H9 (cell line): ENCODE measurements around the gene WFDC2. TPM values are rescaled to one million over a fixed set of nuclear protein-coding genes. Genes with fewer than 3 reads are reported as not detected.

Experiments used
- DNase-seq: peaks from one replicate; pipeline ENCODE4 v3.0.0-alpha.2; 2017
- H2AFZ ChIP-seq: one replicate; pipeline ENCODE4 v1.6.1; 2013; ENCODE audit warnings: mild to moderate bottlenecking, low read length, control low read depth, moderate library complexity
- H2AK5ac ChIP-seq: 2 replicates; pipeline ENCODE4 v1.6.1; 2013; ENCODE audit warnings: low read length, control low read depth, mixed read lengths; ENCODE audit not compliant: insufficient read length
- H2BK120ac ChIP-seq: one replicate; pipeline ENCODE4 v1.6.1; 2013; ENCODE audit warnings: low read depth, mild to moderate bottlenecking, low read length, control low read depth, inconsistent platforms; ENCODE audit not compliant: poor library complexity, severe bottlenecking
- H2BK12ac ChIP-seq: 2 replicates; pipeline ENCODE4 v1.6.1; 2013; ENCODE audit warnings: low read length, control low read depth, mixed read lengths, low read depth; ENCODE audit not compliant: insufficient read length
- H2BK15ac ChIP-seq: 2 replicates; pipeline ENCODE4 v1.6.1; 2013; ENCODE audit warnings: low read depth, low read length, control low read depth
- H2BK20ac ChIP-seq: one replicate; pipeline ENCODE4 v1.6.1; 2013; ENCODE audit warnings: low read depth, mild to moderate bottlenecking, low read length, control low read depth, inconsistent platforms; ENCODE audit not compliant: poor library complexity, severe bottlenecking
- H2BK5ac ChIP-seq: 2 replicates; pipeline ENCODE4 v1.6.1; 2013; ENCODE audit warnings: low read length, control low read depth, mixed read lengths; ENCODE audit not compliant: insufficient read length
- H3K14ac ChIP-seq: 2 replicates; pipeline ENCODE4 v1.6.1; 2013; ENCODE audit warnings: low read length, control low read depth; ENCODE audit not compliant: insufficient read depth
- H3K18ac ChIP-seq: 2 replicates; pipeline ENCODE4 v1.6.1; 2013; ENCODE audit warnings: low read depth, mild to moderate bottlenecking, mixed read lengths, low read length, control low read depth; ENCODE audit not compliant: insufficient read length
- H3K23ac ChIP-seq: 2 replicates; pipeline ENCODE4 v1.6.1; 2013; ENCODE audit warnings: low read length, control low read depth, mixed read lengths, low read depth; ENCODE audit not compliant: insufficient read length
- H3K23me2 ChIP-seq: 2 replicates; pipeline ENCODE4 v1.6.1; 2013; ENCODE audit warnings: low read depth, mild to moderate bottlenecking, mixed read lengths, low read length, control low read depth; ENCODE audit not compliant: insufficient read length, poor library complexity, severe bottlenecking
- H3K27ac ChIP-seq: 2 replicates; pipeline ENCODE4 v1.5.1; 2013; ENCODE audit warnings: low read length, control low read depth, mixed read lengths, low read depth; ENCODE audit not compliant: insufficient read length
- H3K27me3 ChIP-seq: 2 replicates; pipeline ENCODE4 v1.6.1; 2013; ENCODE audit warnings: low read length, control low read depth, inconsistent platforms; ENCODE audit not compliant: insufficient read depth
- H3K4ac ChIP-seq: 2 replicates; pipeline ENCODE4 v1.6.1; 2013; ENCODE audit warnings: low read depth, mild to moderate bottlenecking, control low read depth, inconsistent platforms, low read length, moderate library complexity
- H3K4me1 ChIP-seq: 2 replicates; pipeline ENCODE4 v1.6.1; 2013; ENCODE audit warnings: low read length, control low read depth, inconsistent platforms; ENCODE audit not compliant: insufficient read depth
- H3K4me2 ChIP-seq: 2 replicates; pipeline ENCODE4 v1.6.1; 2013; ENCODE audit warnings: low read length, control low read depth, mixed read lengths; ENCODE audit not compliant: insufficient read length, insufficient read depth
- H3K56ac ChIP-seq: 2 replicates; pipeline ENCODE4 v1.6.1; 2013; ENCODE audit warnings: low read depth, mild to moderate bottlenecking, mixed read lengths, low read length, control low read depth; ENCODE audit not compliant: insufficient read length
- H3K79me1 ChIP-seq: 2 replicates; pipeline ENCODE4 v1.6.1; 2013; ENCODE audit warnings: low read depth, mild to moderate bottlenecking, moderate library complexity, low read length, control low read depth, inconsistent platforms; ENCODE audit not compliant: insufficient read depth, poor library complexity, severe bottlenecking
- H3K79me2 ChIP-seq: 2 replicates; pipeline ENCODE4 v1.6.1; 2013; ENCODE audit warnings: low read length, control low read depth, inconsistent platforms; ENCODE audit not compliant: insufficient read depth
- H3K9ac ChIP-seq: 2 replicates; pipeline ENCODE4 v1.6.1; 2013; ENCODE audit warnings: low read length, control low read depth, mixed read lengths; ENCODE audit not compliant: insufficient read length; ENCODE audit errors: extremely low read depth
- H3K9me3 ChIP-seq: one replicate; pipeline ENCODE4 v1.6.1; 2013; ENCODE audit warnings: low read depth, low read length, inconsistent platforms; ENCODE audit not compliant: control insufficient read depth
- H3T11ph ChIP-seq: one replicate; pipeline ENCODE4 v1.6.1; 2013; ENCODE audit warnings: mild to moderate bottlenecking, low read length, control low read depth, inconsistent platforms
- H4K20me1 ChIP-seq: one replicate; pipeline ENCODE4 v1.6.1; 2013; ENCODE audit not compliant: control insufficient read depth, insufficient read length, insufficient read depth
- H4K5ac ChIP-seq: 2 replicates; pipeline ENCODE4 v1.6.1; 2013; ENCODE audit warnings: low read depth, mild to moderate bottlenecking, mixed read lengths, low read length, control low read depth; ENCODE audit not compliant: insufficient read length
- H4K8ac ChIP-seq: replicated peaks from 2 replicates; pipeline ENCODE4 v1.6.1; 2013; ENCODE audit warnings: low read length, control low read depth, mixed read lengths, low read depth; ENCODE audit not compliant: insufficient read length
- H4K91ac ChIP-seq: 2 replicates; pipeline ENCODE4 v1.6.1; 2013; ENCODE audit warnings: low read depth, mild to moderate bottlenecking, moderate library complexity, mixed read lengths, low read length, control low read depth; ENCODE audit not compliant: insufficient read length
- H3K27ac Mint-ChIP-seq, 3 experiments: 2 replicates in 2 of 3; 3 replicates in 1 of 3; pipeline ENCODE4 v1.8.0; 2020 to 2021; ENCODE audit warnings: mixed read lengths in 3 of 3, mild to moderate bottlenecking in 1 of 3, moderate library complexity in 1 of 3
- H3K27me3 Mint-ChIP-seq: 2 replicates; pipeline ENCODE4 v1.8.0; 2021; ENCODE audit warnings: low read depth, mild to moderate bottlenecking, moderate library complexity, mixed read lengths
- H3K36me3 Mint-ChIP-seq, 3 experiments: 2 replicates in 2 of 3; 3 replicates in 1 of 3; pipeline ENCODE4 v1.8.0; 2020 to 2021; ENCODE audit warnings: low read depth in 3 of 3, mixed read lengths in 3 of 3; ENCODE audit not compliant: insufficient read depth in 1 of 3
- H3K4me1 Mint-ChIP-seq, 2 experiments: 2 replicates each; pipeline ENCODE4 v1.8.0; 2020; ENCODE audit warnings: mixed read lengths in 2 of 2
- H3K4me3 Mint-ChIP-seq, 2 experiments: 2 replicates in 1 of 2; 3 replicates in 1 of 2; pipeline ENCODE4 v1.8.0; 2020 to 2021; ENCODE audit warnings: mild to moderate bottlenecking in 2 of 2, mixed read lengths in 2 of 2, moderate library complexity in 1 of 2
- H3K9me3 Mint-ChIP-seq, 2 experiments: 2 replicates in 1 of 2; 3 replicates in 1 of 2; pipeline ENCODE4 v1.8.0; 2020; ENCODE audit warnings: mild to moderate bottlenecking in 2 of 2, mixed read lengths in 2 of 2, moderate library complexity in 1 of 2
- WGBS: extraction: QIAGEN DNeasy Blood & Tissue Kit; methylation state at CpG from one replicate; pipeline ENCODE4 v1.1.7; 2013; ENCODE audit warnings: missing lambda C conversion rate, low lambda C conversion rate, mixed read lengths; ENCODE audit not compliant: insufficient read length; ENCODE audit errors: extremely low coverage; 5-methylcytosine and 5-hydroxymethylcytosine counted together
- total RNA-seq: library from RNA; stranded (reverse); gene quantifications from 2 replicates; pipeline ENCODE4 v1.2.1, GENCODE V29; 2021
- TF ChIP-seq, protein P1 (sequence below): fragments of 200-600 bp; sonication (generic); conservative IDR thresholded peaks from 3 replicates; pipeline ENCODE4 v1.8.0; 2021; ENCODE audit warnings: antibody characterized with exemption, mild to moderate bottlenecking

WFDC2 gene
- total RNA-seq, 1 experiment from 2014 or later: 57.1 TPM

DNA sequence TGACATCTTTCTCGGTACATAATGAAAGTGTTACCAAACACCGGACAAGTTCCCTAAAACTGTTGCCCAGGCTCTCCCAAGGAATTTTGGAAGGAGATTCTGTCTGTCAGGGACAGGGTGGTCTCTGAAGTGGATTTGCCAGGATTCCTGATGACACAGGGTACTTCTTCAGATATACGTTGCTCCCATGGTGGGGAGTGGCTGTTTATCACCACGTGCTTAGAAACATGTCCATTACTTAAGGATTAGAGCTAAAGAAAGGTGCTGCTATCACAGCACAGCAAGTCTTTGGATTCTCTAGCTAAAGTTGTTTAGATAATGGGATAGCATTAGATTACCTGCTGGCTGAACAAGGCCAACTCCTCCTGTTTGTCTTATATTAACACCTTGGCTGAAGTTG, 39.5 kb downstream of the WFDC2 start:
- Mint-ChIP-seq H3K9me3 (no peaks in the 10 kb centered on the region), H3K36me3 (no peaks in the 10 kb centered on the region), H3K27ac (no peak overlapping the region), H3K4me1 (0 out of 4 replicates have a peak, but pooled peaks cover 0 to 2% of the 10 kb centered on the region in 2 experiments), H3K4me3 (no peak overlapping the region), H3K27me3 (no peaks in the 10 kb centered on the region; the same call in none of the 2 replicates)
- H3K27ac ChIP-seq: no peak overlapping the region
- H4K91ac ChIP-seq: no peak overlapping the region
- no peak overlapping the region for H2BK20ac ChIP-seq
- H3K4ac ChIP-seq: no peak overlapping the region
- WGBS: no CpG with 5 or more reads among the region's 4 CpGs
- no peak overlapping the region for H3K56ac ChIP-seq
- no peak overlapping the region for H3K9ac ChIP-seq
- no peaks in the 10 kb centered on the region for H4K20me1 ChIP-seq
- no peaks in the 10 kb centered on the region for H3K27me3 ChIP-seq
- H3K4me1 ChIP-seq: no peaks in the 10 kb centered on the region
- H4K8ac ChIP-seq: no peak overlapping the region
- H2BK15ac ChIP-seq: no peak overlapping the region
- no peak overlapping the region for H4K5ac ChIP-seq
- no peak overlapping the region for H2AK5ac ChIP-seq
- H3K79me1 ChIP-seq: no peaks in the 10 kb centered on the region
- H3K9me3 ChIP-seq: no peaks in the 10 kb centered on the region
- H2BK120ac ChIP-seq: no peak overlapping the region
- no peak overlapping the region for H3K14ac ChIP-seq
- H3K23me2 ChIP-seq: no peaks in the 10 kb centered on the region
- no peak overlapping the region for H2BK12ac ChIP-seq
- no peak overlapping the region for H2AFZ ChIP-seq
- no peaks in the 10 kb centered on the region for H3K79me2 ChIP-seq
- H3K23ac ChIP-seq: no peak overlapping the region
- no peak overlapping the region for H3K4me2 ChIP-seq
- TF ChIP-seq, protein P1, sequence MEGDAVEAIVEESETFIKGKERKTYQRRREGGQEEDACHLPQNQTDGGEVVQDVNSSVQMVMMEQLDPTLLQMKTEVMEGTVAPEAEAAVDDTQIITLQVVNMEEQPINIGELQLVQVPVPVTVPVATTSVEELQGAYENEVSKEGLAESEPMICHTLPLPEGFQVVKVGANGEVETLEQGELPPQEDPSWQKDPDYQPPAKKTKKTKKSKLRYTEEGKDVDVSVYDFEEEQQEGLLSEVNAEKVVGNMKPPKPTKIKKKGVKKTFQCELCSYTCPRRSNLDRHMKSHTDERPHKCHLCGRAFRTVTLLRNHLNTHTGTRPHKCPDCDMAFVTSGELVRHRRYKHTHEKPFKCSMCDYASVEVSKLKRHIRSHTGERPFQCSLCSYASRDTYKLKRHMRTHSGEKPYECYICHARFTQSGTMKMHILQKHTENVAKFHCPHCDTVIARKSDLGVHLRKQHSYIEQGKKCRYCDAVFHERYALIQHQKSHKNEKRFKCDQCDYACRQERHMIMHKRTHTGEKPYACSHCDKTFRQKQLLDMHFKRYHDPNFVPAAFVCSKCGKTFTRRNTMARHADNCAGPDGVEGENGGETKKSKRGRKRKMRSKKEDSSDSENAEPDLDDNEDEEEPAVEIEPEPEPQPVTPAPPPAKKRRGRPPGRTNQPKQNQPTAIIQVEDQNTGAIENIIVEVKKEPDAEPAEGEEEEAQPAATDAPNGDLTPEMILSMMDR: no peak
- no peak overlapping the region for H3K18ac ChIP-seq
- no peak overlapping the region for H3T11ph ChIP-seq
- no peak overlapping the region for H2BK5ac ChIP-seq
- DNase-seq: no peak
